Coronary artery (tissue), 2 donors: ENCODE results near the gene CLDN20.
"Not testable (repeated sequence)": the region's sequence is repeated elsewhere in the genome, so short reads cannot be mapped to it uniquely, and the experiment has no call there.

Experiments used
- DNase-seq: peaks from one replicate; pipeline ENCODE4 v3.0.0-alpha.2; 2017; ENCODE audit warnings: low spot score
- H3K27ac ChIP-seq, 2 donors: fragments of 200-600 bp; sonication (generic); one replicate each; pipeline ENCODE4 v1.5.1; 2016 to 2019
- H3K4me3 ChIP-seq: fragments of 200-600 bp; sonication (generic); 2 replicates; pipeline ENCODE4 v1.5.1; 2016; ENCODE audit warnings: mild to moderate bottlenecking, moderate library complexity
- CTCF ChIP-seq: fragments of 200-600 bp; sonication (generic); IDR thresholded peaks from one replicate; pipeline ENCODE4 v1.5.1; 2019; ENCODE audit warnings: antibody characterized with exemption

The CLDN20 gene

GRCh38 chr6:155263373-155264063, at the start of gene CLDN20:
Gene CLDN20, plus strand, starts transcription at chr6:155264013. Its CDS starts 11,707 bp downstream, at chr6:155275720.
- DNase-seq: no peak
- Histone ChIP-seq H3K4me3 (no peak within 1 kb of the TSS), H3K27ac (no peak within 1 kb of the TSS)
- TF ChIP-seq CTCF: no peak

- no peak overlapping the region for H3K27ac ChIP-seq
- no peak for TF ChIP-seq CTCF
- H3K4me3 ChIP-seq: no peak overlapping the region
- DNase-seq: no peak
Observed at GRCh38 chr6:155215906-155216305, 47.9 kb upstream of the CLDN20 start.

- no peak for DNase-seq
- no peak for TF ChIP-seq CTCF
- no peak overlapping the region for H3K4me3 ChIP-seq
- H3K27ac ChIP-seq: no peak overlapping the region
Observed at GRCh38 chr6:155216312-155217046, 47.3 kb upstream of the CLDN20 start.

- H3K4me3 ChIP-seq, H3K27ac ChIP-seq: not testable (repeated sequence)
- DNase-seq: peak; percentile 9
Observed at GRCh38 chr6:155218711-155219110, 45.1 kb upstream of the CLDN20 start.

GRCh38 chr6:155219299-155219698, 44.5 kb upstream of the CLDN20 start:
- no peak overlapping the region for H3K4me3 ChIP-seq
- DNase-seq: peak; percentile 36
- TF ChIP-seq CTCF: no peak
- H3K27ac ChIP-seq: peak overlapping the region in 1 of 2 donors; percentile 62

- Histone ChIP-seq H3K4me3 (no peak overlapping the region), H3K27ac (peak overlapping the region; percentile 62 to 69)
- no peak for DNase-seq
- TF ChIP-seq CTCF: no peak
Observed at GRCh38 chr6:155219858-155220301, 43.9 kb upstream of the CLDN20 start.

GRCh38 chr6:155221086-155221485, 42.7 kb upstream of the CLDN20 start:
- Histone ChIP-seq H3K4me3 (no peak overlapping the region), H3K27ac (no peak overlapping the region)
- no peak for TF ChIP-seq CTCF
- no peak for DNase-seq
